WI38 (cell line): ENCODE measurements around the gene PIK3R6.
A peak's percentile ranks its signal among the peaks of the same experiment; 100 is the strongest.

Experiments used
- H3K4me3 ChIP-seq: 2 replicates; pipeline ENCODE4 v1.5.1; 2011; ENCODE audit warnings: low read depth, mild to moderate bottlenecking, control low read depth, low read length
- TF ChIP-seq, protein P1 (sequence below): IDR thresholded peaks from 2 replicates; pipeline ENCODE4 v1.5.1; 2012; ENCODE audit warnings: low read depth, mild to moderate bottlenecking, control low read depth, low read length

The PIK3R6 gene

GRCh38 chr17:8900207-8900606 is 32.7 kb upstream of the PIK3R6 start:
- H3K4me3 ChIP-seq: no peak overlapping the region
- TF ChIP-seq, protein P1, sequence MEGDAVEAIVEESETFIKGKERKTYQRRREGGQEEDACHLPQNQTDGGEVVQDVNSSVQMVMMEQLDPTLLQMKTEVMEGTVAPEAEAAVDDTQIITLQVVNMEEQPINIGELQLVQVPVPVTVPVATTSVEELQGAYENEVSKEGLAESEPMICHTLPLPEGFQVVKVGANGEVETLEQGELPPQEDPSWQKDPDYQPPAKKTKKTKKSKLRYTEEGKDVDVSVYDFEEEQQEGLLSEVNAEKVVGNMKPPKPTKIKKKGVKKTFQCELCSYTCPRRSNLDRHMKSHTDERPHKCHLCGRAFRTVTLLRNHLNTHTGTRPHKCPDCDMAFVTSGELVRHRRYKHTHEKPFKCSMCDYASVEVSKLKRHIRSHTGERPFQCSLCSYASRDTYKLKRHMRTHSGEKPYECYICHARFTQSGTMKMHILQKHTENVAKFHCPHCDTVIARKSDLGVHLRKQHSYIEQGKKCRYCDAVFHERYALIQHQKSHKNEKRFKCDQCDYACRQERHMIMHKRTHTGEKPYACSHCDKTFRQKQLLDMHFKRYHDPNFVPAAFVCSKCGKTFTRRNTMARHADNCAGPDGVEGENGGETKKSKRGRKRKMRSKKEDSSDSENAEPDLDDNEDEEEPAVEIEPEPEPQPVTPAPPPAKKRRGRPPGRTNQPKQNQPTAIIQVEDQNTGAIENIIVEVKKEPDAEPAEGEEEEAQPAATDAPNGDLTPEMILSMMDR: no peak

DNA sequence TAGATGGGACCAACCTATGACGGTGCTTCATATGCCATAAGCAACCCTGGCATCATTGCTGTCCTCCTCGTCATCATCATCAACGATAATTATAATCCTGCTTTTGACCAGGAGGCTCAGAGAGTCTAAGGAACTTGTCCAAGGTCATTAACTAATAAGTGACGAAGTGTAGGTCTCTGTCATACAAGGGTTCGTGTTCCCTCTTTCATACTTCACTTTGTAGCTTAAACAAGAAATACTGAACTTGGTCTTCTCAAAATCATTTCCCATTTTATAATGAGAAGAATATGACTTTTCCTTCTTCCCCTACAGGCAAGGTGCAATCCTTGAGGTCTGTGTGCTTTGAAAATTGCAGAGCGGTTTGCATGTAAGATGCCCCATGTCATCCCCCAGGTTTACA is 31.2 kb upstream of the PIK3R6 start:
- no peak overlapping the region for H3K4me3 ChIP-seq
- TF ChIP-seq, protein P1: no peak

DNA sequence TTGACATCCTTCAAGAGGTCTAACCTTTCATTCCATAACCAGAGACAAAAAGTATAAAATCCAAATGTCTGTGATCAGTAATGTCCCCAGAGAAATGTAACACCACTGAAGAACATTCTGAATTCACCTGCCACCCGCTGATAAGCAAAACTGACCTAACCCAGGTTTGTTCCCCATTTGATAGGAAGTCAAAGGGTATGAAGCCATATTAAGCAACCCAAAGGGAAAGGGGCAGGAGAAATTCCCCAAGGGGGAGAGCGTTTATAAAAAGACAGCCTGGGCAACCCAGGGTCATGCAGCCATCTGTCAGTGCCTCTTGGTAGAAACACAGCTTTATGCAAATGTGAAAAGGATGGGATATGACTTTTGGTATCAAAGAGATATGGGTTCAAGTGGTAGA is 30.7 kb upstream of the PIK3R6 start:
- H3K4me3 ChIP-seq: no peak overlapping the region
- TF ChIP-seq, protein P1: no peak

- no peak overlapping the region for H3K4me3 ChIP-seq
- TF ChIP-seq, protein P1: no peak
Measured at GRCh38 chr17:8896641-8897635, 29.5 kb upstream of the PIK3R6 start.

GRCh38 chr17:8896087-8896486 is 28.6 kb upstream of the PIK3R6 start:
- no peak overlapping the region for H3K4me3 ChIP-seq
- TF ChIP-seq, protein P1: no peak

GRCh38 chr17:8894673-8895578 is 27.5 kb upstream of the PIK3R6 start:
- TF ChIP-seq, protein P1: peak; percentile 78
- H3K4me3 ChIP-seq: peak overlapping the region; percentile 36; the same call in 1 of the 2 replicates
